Stimulated activated CD8-positive, alpha-beta memory T cell treated with anti-CD3 and anti-CD28 coated beads, Interleukin-15, amount 100 ng/mL, for 48 hours (primary cell): ENCODE results near the gene TTC34.

Experiments
- DNase-seq, 2 donors: peaks; one replicate each; pipeline ENCODE4 v3.0.0-alpha.2; 2020; ENCODE audit warnings: low read depth in 2 of 2

TTC34 gene

DNA sequence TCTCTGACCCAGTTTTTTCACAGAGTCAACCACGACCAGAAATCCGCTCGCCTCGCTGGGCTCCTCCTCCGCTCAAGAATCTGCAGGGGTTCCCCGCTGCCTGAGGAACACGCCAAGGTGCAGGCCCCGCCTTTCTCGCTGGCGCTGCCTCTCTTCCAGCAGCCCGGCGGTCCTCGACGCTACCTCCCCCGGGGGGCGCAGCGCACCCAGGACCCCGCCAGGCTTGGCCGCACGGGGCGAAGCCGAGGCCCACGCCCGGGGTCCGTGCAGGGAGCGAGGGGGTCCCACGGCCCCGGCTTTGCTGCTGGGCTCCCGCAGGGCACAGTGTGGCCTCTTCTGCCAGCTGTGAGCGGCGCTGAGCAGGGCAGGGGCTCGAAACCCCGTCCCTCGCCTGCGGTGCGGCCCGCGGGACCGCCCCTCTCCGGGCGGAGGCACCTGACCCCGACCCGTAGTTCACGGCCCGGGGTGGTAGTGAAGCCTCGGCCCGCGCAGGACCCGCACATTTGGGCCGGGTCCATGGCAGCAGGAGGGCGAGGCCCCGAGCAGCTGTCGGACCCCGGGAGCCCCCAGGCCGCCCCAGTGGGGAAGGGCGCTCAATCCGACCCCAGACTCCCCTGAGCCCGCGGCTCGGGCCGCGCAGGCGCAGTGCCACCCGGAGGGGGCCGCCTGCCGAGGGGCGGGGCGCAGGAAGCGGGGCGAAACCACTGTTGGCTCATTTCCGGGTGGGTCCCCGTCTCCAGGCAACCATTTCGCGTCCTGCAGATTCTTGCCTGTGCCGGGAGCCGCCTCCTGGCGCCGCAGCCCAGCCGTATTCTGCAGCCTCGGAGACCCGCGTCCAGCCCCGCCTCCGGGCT lies 158.7 kb downstream of the TTC34 start:
- peak; percentile 92 to 93 for DNase-seq

DNA sequence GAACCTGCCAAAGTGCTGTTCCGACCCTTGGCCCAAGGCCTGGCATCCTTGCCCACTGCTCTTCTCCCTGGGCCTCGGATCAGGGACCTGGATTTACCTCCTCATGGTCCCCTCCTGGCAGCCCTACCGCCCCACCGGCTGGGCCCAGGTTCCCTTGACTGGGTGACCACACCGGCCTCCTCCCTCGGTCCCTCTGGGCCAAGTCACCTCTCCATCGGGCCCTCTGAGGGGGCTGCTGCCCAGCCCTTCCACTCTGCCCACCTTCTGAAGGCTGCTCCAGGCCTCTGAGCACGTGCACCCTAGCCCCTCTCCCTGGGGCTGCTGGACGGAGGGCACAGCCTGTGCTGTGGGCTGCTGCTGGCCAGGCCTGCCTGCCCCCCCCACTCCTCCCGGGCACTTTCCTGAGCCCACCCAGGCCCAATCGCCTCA lies 159.3 kb downstream of the TTC34 start:
- DNase-seq, result no peak

DNA sequence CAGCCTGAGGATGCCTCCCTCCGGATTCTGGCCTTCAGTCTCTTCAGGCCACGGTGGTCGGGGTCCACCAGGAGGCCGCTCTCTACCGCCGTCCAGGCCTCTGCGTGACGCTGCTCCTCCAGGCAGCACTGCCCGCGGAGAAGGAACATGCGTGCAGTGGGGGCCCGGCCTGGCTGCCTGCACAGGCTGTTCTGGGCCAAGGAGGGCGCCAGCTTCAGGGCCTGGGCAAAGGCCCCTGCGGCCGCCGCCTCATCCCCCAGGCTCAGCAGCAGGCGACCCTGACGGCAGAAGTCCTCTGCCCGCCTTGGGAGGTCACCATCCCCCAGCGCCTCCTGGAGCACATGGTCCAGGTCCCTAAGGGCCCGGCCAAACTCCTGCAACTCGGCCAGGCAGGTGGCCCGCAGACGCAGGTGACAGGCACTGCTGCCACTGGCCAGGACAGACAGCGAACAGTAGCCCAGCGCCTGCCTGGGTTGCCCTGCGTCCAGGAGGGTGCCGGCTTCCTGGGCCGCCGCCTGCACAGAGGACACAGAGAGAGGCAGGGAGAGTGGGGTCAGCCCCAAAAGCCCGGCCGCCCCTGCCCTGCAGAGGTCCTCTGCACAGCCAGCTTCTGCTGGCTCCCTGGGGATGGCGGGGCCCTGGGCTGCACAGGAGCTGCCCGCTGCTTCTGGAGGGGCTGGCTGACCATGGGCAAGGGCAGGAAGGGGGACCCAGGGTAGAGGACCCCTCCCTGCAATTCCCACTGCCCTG lies 159.9 kb downstream of the TTC34 start:
- no peak for DNase-seq

DNA sequence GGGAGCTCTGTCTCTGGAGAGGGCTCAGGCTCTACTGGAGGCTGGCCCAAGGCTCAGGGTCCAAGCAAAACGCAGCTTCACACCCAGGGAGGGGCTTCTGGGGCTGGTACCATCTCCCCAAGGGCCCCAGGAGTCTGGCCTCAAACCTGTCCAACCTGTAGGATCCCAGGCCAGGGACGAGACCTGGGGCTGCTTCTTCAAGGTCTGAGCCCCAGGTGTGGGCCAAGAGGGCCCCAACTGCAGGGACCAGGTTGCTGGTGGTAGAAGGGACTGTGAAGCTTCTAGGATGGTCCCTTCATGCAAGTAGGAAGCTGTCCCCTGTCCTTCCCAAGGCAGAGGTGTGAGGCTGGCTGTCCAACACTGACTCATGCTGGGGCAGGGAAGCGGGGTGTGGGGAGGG lies 160.9 kb downstream of the TTC34 start:
- no peak for DNase-seq

DNA sequence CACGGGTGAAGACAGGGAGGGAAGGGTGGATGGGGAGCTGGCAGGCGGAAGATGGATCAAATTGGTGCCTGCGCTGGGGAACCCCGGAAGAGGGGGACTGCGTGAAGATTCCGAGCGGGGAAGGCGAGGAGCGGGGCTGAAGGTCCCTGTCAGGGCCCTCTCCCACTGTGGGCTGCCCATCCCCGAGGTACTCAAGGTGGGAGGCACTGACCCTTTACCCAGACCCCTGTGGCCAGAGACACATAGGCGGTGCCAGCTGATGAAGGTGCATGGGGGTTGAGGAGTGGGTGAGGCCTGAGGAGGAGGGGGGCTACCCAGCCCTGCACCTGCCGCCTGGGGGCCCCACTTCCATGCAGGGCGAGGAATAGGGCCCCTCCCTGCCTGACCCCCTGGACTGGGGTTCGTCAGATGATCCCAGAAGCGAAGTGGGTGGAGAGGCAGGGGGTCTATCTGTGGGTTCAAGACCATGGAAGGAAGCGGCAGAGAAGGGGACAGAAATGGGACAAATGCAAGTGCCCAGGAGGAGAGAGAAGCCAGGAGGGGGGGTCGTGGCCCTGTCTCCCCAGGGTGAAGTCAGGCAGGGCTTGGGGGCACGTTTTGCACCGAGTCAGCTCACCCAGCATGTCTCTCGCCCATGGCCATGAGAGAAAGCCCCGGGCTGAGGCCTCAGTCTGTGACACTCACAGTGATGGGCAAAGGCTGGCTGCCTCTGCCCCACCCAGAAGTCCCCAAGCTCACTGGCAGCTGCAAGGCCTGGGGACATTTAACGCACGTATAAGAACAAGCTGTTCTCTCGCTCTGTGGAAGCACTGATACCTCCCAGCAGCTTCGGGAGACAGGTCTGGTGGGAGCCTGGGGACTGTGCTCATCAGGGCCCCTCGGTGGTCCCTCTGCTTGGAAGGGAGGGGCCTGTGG lies 161.6 kb downstream of the TTC34 start:
- DNase-seq, result no peak

DNA sequence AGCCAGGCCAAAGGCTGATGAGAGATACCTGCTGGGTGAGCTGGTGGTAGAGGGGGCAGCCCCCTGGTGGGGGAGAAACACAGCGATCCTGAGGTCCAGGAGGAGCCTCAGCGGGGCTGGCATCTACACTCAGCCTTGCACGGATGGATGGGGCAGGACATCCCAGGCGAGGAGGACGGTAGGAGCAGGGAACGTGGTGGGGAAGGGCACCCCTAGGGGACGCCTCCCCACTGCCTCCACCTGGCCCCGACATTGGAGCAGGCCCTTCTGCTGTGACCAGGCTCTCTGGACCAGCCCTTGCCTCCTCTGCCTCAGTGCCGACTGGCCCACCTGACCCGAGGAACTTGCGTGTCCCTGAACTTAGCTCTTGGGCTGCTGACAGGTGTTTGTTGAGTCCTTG lies 162.3 kb downstream of the TTC34 start:
- no peak for DNase-seq

DNA sequence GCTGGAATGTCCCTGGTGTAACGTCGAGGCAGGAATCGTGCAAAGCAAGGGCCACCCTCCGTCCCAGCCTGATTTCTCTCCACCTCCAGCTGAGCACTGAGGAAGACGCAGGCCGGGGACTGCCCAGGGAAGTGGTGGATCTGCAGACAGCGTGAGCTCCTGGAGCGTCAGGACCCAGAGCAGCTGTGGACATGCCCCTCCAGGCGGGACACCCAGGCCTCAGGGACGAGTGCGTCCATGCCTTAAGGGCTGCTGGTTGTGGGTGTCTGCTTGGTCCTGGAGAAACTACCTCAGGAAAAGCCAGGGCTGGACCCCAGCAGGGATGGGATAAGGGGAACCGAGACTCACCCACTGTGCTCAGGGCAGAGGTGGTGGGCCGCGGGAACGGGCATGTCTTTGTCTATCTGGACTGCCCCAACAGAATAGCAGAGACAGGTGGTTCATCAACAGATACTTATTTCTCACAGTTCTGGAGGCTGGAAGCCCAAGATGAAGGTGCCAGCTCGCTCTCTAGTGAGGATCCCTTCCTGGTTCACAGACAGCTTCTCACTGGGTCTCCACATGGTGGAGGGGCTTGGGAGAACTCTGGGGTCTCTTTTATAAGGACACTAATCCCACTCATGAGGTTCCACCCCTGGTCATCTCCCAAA lies 162.9 kb downstream of the TTC34 start:
- DNase-seq, result no peak

DNA sequence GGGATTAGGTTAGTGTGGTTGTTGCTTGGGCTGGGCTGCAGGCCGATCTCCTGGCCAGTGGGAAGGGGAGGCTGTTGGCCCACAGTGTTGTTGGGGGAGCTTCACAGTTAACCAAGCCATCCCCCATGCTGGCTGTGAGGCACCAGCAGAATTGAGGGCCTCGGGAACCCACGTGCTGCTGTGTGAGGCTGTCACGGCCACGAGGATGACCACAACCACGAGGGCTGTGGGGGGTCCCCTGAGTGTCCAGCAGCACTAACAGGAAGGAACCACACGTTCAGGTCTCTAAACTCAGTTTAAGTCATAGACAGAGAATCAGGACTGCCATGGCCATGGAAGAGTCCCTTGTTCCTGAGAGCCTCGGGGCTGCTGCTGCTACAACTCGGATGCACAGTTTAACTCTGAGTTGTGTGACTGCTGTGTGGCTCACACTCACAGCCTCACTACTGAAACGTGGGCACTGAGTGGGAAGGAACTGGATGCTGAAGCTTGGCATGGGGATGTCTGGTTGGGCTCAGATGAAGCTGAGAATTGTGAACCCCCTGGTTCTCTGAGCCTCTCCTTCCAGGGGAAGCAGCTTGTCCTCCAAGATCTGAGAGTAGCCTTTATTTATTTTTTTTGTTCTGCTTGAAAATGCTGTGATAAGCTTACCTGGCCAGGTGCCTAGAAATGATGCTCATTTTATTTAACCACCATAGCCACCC lies 163.9 kb downstream of the TTC34 start:
- no peak for DNase-seq

DNA sequence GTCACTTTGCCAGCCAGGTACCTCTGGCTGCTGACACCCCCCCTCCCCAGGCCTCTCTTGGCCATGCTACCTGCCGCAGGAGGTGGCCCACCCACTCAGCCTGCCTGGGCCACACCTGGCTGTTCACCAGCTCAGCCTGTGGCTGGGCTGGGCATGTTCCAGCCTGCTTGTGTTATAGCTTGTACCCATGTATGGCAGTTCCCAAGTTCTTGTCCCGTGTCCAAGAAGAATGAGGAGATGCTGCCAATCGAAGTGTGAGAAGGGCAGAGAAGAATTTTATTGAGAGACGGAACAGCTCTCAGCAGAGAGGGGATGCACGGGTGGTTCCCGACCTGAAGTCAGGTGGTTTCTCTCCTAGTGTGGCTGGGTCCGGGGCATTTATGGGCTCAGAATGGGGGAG lies 164.8 kb downstream of the TTC34 start:
- no peak for DNase-seq

DNA sequence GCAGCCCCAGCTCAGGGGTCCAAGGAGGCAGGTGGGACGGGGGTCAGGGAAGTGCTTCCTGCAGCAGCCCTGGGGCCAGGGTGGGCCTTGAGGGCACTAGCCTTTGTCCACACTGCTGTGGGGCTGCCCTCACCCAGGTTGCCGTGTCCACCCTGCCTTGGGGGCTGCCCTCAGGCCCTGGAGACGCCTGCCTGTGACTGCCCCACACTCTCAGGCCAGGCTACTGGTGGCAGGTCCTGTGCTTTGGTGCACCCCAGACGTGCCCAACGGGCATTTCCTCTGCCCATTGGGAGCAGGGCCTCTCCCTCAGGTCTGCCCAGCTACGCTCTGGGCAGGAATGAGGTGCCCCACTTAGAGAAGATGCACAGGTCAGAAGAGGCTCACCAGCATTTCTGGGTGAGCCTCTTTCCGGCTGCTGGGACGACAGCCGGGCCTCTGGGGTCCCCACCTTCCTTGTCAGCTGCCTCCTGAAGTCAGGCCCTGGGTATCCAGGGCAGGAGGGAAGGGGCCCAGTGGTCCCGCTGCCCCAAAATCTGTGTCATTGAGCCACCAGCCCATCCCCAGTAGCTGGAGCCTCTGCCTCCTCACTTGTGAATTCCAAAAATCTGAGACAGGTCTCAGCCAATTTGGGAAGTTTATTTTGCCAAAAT lies 166.0 kb downstream of the TTC34 start:
- DNase-seq, result no peak

DNA sequence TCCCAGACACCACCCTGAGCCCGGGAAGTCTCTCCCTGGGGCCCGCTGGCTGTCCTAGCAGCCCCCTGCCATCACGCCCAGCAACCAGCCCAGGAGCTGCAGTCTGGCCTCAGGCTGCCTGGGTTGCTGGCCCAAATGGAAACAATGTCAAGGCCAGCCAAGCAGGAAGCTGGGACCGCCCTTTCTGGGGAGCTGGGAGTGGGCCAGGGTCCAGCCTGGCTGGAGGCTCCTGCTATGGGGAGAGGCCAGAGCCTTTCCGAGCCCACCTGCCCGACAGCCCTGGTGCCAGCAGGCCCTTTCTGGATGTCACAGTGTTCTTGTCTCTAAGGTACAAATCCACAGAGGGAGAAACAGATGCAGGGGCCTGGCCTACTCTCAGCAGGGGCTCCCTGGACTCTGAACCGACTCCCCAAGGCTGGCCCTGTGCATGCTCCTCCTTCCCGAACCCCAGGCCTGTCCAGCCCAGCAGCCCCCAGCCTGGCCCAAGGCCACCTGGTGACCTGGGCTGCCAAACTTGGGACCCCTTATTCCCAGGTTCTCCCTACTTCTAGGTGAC lies 167.5 kb downstream of the TTC34 start:
- DNase-seq, result no peak

DNA sequence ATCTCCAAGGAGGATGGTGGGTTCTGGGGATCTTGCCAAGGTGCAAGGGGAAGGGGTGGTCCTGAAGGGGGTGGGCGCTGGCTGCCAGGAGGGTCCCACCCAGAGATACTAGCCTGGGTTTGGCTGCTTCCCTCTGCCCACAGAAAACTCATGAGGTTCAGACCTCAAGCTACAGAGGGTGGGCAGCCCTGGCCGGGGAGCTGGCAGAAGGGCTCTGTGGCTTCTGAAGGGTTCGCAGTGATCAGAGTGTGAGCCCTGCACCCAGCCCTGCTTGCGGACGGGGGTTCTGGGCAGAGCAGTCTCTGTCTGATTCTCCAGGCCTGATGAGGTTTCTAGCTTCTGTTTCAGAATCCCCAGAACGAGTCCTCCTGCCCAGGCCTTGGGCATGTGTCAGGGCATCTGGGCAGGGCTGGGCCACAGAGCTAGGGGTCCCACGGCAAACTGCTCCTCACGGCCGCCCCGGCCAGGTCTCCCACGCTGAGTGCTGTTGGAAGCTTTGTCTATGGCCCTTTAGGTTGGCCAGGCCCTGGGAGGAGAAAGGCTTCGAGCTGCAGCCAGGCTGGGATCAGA lies 168.0 kb downstream of the TTC34 start:
- DNase-seq, result no peak

DNA sequence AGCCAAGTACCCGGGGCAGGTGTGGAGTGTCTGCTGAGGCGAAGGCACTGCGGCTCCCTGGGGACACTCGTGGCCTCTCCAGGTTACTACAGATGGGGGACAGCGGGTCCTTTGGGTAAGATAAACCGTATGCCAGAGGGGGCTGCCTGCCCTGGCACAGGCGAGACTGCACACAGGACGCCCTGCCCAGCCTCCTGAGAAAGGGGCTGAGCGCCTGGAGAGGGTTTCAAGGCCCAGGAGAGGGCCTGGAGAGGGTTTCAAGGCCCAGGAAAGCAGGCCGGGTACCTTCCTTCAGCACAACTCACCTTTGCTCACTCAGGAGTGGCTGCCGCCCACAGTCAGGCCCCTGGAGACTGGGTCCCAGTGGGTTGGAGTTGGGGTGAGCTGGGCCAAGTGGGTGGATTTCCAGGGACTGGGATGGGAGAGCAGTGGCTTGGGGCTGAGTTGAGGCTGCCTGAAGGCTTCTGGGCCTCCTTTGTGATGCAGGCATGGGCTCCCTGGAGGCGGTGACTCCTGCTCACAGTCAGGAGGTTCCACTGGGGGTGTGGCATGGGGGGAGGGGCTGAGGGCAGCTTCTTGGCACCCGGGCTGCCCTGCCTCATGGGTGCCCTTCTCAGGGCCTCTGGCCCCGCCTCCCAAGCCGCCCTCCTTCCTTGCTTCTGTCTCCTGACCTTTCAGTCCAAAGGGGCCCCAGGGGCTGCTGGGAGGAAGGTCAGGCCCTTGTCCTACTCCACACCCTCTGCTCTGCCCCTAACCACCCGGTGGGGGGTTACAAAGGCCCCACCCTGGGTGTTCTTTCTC lies 168.7 kb downstream of the TTC34 start, which contains the start of gene MMEL1:
TSS of gene MMEL1 (minus strand) at position 456 of the 801 bp plus-strand sequence. CDS start 3,532 bp downstream, outside the sequence.
- DNase-seq, result no peak

DNA sequence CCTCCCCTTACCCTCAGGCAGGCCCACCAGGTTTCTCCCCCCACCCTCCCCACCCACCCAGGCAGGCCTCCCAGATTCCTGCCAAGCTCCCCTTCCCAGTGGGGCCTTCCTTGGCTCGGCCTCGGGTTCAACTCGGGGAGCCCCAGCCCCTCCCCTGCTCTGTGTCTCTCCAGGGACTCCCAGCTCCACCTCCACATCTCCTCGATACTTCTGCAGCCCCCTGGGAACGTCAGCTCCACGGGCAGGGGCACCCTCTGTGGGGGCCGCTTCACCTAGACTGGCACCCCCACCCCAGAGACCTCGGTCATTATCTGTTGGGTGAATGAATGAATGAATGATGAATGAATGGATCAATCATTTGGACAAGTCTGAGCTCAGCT lies 169.5 kb downstream of the TTC34 start:
- DNase-seq, result no peak

DNA sequence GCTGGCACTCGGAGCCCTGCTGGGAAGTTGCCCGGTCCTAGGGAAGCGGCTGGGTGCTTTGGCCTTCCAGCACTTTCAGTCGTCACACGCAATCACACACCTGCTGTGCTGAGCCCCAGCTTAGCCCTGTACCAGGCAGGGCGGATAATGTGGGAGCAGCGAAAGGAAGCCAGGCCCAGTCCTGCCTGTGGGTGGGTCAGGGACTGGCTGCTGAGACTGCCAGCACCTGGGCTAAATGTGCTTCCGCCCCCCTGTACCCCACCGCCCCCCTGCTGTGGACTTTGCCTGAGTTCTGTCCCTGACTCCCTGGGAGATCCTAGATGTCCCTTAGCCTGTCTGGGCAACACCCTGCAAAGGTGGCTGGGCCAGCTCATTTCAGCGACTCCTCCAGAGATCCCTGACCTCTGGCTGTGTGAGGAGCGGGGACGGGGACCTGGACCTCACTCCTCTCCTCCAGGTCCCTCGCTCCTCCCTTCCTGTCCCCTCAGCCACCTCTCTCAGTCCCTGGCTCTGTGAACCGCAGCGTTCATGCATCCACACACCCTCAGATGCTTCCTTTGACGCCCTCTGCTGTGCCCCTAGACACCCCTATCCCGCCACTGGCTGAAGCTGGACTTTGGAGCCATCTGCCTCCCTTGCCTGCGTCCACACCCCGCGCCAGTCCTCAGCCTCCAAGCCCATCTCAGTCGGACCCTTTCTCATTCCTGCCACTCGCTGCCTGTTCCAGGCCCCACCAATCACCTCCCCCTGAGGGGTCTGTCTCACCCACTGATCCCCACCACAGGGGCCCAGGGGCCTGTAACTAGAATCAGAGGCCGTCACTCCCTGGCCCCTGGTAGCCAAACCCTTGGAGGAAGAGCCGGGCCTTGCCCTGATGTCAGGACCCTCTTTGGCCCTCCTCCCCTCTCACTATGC lies 170.1 kb downstream of the TTC34 start:
- no peak for DNase-seq

DNA sequence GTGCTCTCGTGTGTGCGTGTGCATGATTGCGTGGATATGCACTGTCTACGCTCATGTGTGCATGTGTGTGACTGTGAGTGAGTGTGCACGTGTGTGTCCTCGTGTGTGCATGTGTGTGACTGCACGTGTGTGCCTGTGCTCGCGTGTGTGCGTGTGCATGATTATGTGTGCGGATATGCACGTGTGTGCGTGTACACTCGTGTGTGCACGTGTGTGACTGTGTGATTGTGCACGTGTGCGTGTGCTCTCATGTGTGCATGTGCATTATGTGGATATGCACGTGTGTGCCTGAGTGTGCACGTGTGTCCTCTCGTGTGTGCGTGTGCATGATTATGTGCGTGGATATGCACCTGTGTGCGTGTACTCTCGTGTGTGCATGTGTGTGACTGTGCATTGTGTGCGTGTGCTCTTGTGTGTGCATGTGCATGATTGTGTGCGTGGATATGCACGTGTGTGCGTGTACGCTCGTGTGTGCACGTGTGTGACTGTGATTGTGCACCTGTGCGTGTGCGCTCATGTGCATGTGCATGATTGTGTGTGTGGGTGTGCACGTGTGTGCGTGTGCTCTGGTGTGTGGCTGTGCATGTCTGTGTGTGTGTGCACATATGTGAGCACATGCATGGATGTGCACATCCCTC lies 170.9 kb downstream of the TTC34 start:
- no peak for DNase-seq
